Measurements from ENCODE around the gene ADGRL3. TPM values are rescaled to one million over a fixed set of nuclear protein-coding genes. Genes with fewer than 3 reads are reported as not detected.

Gene ADGRL3
- total RNA-seq, 1 donor from 2014 or later: not detected

DNA sequence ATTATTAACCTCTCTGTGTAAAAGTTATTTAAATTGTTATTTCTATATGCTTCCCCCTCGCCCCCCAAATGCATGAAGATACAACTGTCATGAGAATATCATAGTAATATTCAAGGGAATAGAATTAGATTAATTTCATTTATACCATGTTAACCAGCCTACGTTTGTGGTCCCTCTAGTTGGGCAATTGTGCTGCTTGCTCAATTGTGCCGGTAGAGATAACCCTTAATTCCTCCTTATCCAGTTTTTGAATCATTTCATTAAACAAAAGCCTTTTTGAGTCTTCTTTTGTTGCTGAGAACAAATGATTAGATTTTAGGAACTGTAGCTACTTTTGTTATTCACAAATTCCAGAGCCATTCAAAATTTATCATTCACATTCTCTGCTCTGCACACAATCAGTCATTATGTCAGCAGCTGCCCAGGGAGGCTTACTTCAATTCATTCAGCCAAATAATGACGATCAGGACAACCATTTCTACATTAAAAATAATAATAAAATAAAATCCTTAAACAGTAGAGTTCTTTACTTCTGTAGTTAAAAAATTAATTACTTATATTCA, 98.1 kb downstream of the ADGRL3 start:
- CTCF ChIA-PET: no interaction called here

DNA sequence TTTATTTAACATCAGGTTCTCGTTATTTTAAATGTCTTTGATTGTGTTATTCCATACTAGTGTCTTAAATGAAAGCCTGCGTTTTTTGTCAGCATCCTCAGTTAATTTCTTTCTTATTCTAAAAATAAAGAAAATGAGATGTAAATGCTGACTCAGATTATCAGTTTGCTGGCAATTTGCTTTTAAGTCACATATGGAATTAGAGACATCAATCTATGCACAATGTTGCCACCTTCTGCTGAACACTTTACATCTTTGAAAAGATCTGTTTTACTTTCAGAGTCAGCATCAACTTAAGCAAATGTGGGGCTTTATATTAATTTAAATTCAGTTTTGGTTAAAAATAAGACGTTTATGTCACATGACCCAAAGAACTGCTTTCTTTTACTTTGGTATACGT, 99.2 kb downstream of the ADGRL3 start:
- intact Hi-C loops (cut with micrococcal nuclease): no loop called here
- Mint-ChIP-seq H3K36me3 (ENCODE audit: low read depth) (no peaks in the 10 kb centered on the region), H3K27ac (no peak overlapping the region), H3K4me3 (no peak overlapping the region), H3K4me1 (no peaks in the 10 kb centered on the region), H3K27me3 (no peaks in the 10 kb centered on the region), H3K9me3 (peaks cover 2% of the 10 kb centered on the region)
- POLR2A ChIA-PET: no interaction called here
- DNase-seq: no peak
- ATAC-seq (ENCODE audit: low read depth): no peak
- TF ChIP-seq, protein P1, sequence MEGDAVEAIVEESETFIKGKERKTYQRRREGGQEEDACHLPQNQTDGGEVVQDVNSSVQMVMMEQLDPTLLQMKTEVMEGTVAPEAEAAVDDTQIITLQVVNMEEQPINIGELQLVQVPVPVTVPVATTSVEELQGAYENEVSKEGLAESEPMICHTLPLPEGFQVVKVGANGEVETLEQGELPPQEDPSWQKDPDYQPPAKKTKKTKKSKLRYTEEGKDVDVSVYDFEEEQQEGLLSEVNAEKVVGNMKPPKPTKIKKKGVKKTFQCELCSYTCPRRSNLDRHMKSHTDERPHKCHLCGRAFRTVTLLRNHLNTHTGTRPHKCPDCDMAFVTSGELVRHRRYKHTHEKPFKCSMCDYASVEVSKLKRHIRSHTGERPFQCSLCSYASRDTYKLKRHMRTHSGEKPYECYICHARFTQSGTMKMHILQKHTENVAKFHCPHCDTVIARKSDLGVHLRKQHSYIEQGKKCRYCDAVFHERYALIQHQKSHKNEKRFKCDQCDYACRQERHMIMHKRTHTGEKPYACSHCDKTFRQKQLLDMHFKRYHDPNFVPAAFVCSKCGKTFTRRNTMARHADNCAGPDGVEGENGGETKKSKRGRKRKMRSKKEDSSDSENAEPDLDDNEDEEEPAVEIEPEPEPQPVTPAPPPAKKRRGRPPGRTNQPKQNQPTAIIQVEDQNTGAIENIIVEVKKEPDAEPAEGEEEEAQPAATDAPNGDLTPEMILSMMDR (IDR thresholded peaks at IDR 0.05): no peak
- CTCF ChIA-PET: no interaction called here

More for the DNA sequence above, 98.1 kb downstream of the ADGRL3 start:
- Mint-ChIP-seq H3K27me3 (no peaks in the 10 kb centered on the region), H3K36me3 (ENCODE audit: low read depth) (no peaks in the 10 kb centered on the region), H3K9me3 (peaks cover 2% of the 10 kb centered on the region), H3K4me1 (no peaks in the 10 kb centered on the region), H3K4me3 (no peak overlapping the region), H3K27ac (no peak overlapping the region)
- POLR2A ChIA-PET: no interaction called here
- intact Hi-C loops (cut with micrococcal nuclease): no loop called here
- DNase-seq (no peak), ATAC-seq (ENCODE audit: low read depth) (no peak)
- TF ChIP-seq, protein P1 (IDR thresholded peaks at IDR 0.05): no peak

DNA sequence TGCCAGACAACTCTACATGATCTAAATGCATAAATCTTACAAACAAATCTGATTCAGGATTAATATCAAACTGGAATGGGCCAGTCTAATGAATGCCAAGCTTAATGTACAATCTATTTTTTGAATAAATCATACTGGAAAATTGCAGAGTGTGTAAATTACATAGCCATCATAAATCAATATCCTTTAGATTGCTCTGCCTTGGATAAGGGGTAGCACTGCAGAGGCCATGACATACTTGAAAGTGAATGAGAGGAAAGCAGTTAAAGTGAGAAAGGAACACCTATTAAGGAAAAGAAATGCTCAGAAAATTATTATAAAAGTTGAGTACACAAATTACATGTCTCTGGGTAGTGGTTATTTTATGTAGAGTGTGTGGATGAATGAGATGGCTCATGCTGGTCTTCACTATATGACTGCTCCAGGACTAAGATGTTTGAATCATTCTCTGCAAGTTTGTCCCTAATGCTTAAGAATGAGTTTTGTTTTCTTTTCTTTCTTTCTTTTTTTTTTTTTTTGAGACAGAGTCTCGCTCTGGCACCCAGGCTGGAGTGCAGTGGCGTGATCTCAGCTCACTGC, 100.2 kb downstream of the ADGRL3 start:
- DNase-seq: no peak
- Mint-ChIP-seq H3K27ac (no peak overlapping the region), H3K9me3 (peaks cover 2% of the 10 kb centered on the region), H3K36me3 (ENCODE audit: low read depth) (no peaks in the 10 kb centered on the region), H3K4me1 (no peaks in the 10 kb centered on the region), H3K27me3 (no peaks in the 10 kb centered on the region), H3K4me3 (no peak overlapping the region)
- TF ChIP-seq, protein P1 (IDR thresholded peaks at IDR 0.05): no peak
- intact Hi-C loops (cut with micrococcal nuclease): no loop called here
- CTCF ChIA-PET: no interaction called here
- POLR2A ChIA-PET: no interaction called here
- no peak for ATAC-seq (ENCODE audit: low read depth)

DNA sequence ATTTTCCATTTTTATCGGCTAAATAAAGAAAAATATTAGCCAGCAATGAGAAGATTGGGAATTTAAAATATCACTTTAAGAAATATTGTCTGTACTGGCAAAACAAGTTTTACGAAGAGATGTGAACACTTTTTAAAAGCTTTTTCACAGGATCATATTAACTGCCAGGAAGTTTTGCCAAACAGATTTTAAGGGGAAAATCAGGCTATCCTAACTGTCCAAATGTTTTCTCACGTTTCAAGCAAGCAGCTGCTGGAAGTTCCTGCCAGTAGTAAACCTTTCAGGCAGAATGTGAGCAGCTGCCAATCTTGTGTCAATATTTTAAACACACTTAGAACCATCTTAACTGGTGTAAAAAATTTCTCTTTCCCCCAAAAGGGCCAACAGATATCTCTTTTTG, 101.1 kb downstream of the ADGRL3 start:
- ATAC-seq (ENCODE audit: low read depth) (no peak), DNase-seq (no peak)
- CTCF ChIA-PET: no interaction called here
- Mint-ChIP-seq H3K9me3 (peaks cover 2% of the 10 kb centered on the region), H3K27me3 (no peaks in the 10 kb centered on the region), H3K36me3 (ENCODE audit: low read depth) (no peaks in the 10 kb centered on the region), H3K4me3 (no peak overlapping the region), H3K4me1 (no peaks in the 10 kb centered on the region), H3K27ac (no peak overlapping the region)
- intact Hi-C loops (cut with micrococcal nuclease): no loop called here
- TF ChIP-seq, protein P1 (IDR thresholded peaks at IDR 0.05): no peak
- POLR2A ChIA-PET: no interaction called here

DNA sequence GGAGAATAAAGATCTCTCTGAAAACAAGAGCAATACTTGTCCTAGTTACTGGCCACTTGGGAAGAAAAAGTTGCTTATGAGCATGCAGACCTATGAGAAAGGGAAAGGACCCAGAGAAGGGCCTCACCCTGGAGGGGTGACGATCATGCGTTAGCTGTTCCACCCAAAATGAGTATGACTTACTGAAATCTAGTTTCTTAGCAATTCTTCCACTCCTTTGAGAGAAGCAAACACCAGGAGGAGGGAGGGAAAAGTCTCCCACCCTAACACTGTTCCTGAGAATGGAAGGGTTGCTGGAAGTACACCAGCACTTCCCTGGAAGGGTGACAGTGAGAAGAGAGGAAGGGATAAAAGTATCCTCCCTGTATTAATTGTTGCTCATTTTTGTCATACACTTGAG, 107.9 kb downstream of the ADGRL3 start:
- ATAC-seq (ENCODE audit: low read depth) (no peak), DNase-seq (no peak)
- CTCF ChIA-PET: no interaction called here
- Mint-ChIP-seq H3K27ac (no peak overlapping the region), H3K27me3 (no peaks in the 10 kb centered on the region), H3K36me3 (ENCODE audit: low read depth) (no peaks in the 10 kb centered on the region), H3K4me1 (no peaks in the 10 kb centered on the region), H3K4me3 (no peak overlapping the region), H3K9me3 (no peaks in the 10 kb centered on the region)
- intact Hi-C loops (cut with micrococcal nuclease): no loop called here
- TF ChIP-seq, protein P1 (IDR thresholded peaks at IDR 0.05): no peak
- POLR2A ChIA-PET: no interaction called here
